ENCODE measurements around the gene DAND5. TPM values are rescaled to one million over a fixed set of nuclear protein-coding genes. Genes with fewer than 3 reads are reported as not detected.

The DAND5 gene
- total and polyA plus RNA-seq, 2 of the 13 experiments (the other 11 are each of a cell fraction or from before 2014, with no cell fraction given) = 0.04 TPM; not detected in 1

DNA sequence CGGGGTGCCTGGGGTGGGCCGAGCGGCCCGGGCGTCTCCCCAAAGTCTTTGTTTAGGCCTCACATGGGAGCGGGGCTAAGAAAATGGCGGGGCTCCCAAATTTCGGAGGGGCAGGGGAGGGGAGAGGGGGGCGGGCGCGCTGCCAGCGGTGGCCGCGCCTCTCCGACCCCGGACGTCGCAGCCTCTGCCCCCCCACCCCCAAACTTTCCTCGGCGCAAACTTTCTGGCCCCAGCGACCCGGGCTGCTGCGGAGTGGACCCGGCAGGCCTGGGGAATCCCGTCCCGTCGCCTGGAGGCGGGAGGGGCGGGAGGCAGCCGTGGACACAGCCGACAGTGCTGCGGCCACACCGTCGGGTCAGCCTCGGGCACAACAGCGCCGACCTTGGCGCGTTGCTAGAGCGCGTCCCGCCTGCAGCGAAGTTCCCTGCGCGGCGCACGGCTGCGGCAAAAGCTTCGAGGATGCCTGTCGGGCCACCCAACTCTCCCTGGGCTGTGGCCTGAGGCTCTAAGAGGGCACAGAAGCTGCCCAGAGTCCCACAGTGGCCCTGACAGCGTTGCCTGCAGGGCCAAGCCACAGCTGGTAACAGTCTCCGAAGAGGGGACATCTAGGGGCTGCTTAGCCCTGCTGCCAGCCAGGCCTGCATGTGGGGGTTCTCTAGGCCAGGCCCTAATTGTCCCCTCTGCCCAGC is 27.2 kb downstream of the DAND5 start (continued):
- TF ChIP-seq ZNF326 (CRISPR knock-in tag; IDR thresholded peaks at IDR 0.05; ENCODE audit: borderline replicate concordance) = no peak
- TF ChIP-seq, protein P1, sequence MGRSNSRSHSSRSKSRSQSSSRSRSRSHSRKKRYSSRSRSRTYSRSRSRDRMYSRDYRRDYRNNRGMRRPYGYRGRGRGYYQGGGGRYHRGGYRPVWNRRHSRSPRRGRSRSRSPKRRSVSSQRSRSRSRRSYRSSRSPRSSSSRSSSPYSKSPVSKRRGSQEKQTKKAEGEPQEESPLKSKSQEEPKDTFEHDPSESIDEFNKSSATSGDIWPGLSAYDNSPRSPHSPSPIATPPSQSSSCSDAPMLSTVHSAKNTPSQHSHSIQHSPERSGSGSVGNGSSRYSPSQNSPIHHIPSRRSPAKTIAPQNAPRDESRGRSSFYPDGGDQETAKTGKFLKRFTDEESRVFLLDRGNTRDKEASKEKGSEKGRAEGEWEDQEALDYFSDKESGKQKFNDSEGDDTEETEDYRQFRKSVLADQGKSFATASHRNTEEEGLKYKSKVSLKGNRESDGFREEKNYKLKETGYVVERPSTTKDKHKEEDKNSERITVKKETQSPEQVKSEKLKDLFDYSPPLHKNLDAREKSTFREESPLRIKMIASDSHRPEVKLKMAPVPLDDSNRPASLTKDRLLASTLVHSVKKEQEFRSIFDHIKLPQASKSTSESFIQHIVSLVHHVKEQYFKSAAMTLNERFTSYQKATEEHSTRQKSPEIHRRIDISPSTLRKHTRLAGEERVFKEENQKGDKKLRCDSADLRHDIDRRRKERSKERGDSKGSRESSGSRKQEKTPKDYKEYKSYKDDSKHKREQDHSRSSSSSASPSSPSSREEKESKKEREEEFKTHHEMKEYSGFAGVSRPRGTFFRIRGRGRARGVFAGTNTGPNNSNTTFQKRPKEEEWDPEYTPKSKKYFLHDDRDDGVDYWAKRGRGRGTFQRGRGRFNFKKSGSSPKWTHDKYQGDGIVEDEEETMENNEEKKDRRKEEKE (IDR thresholded peaks at IDR 0.05) = no peak
- TF ChIP-seq, protein P2, sequence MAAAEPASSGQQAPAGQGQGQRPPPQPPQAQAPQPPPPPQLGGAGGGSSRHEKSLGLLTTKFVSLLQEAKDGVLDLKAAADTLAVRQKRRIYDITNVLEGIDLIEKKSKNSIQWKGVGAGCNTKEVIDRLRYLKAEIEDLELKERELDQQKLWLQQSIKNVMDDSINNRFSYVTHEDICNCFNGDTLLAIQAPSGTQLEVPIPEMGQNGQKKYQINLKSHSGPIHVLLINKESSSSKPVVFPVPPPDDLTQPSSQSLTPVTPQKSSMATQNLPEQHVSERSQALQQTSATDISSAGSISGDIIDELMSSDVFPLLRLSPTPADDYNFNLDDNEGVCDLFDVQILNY (CRISPR knock-in tag; conservative IDR thresholded peaks at IDR 0.05) = no peak
- TF ChIP-seq, protein P3, sequence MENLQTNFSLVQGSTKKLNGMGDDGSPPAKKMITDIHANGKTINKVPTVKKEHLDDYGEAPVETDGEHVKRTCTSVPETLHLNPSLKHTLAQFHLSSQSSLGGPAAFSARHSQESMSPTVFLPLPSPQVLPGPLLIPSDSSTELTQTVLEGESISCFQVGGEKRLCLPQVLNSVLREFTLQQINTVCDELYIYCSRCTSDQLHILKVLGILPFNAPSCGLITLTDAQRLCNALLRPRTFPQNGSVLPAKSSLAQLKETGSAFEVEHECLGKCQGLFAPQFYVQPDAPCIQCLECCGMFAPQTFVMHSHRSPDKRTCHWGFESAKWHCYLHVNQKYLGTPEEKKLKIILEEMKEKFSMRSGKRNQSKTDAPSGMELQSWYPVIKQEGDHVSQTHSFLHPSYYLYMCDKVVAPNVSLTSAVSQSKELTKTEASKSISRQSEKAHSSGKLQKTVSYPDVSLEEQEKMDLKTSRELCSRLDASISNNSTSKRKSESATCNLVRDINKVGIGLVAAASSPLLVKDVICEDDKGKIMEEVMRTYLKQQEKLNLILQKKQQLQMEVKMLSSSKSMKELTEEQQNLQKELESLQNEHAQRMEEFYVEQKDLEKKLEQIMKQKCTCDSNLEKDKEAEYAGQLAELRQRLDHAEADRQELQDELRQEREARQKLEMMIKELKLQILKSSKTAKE (CRISPR knock-in tag; IDR thresholded peaks at IDR 0.05; ENCODE audit: borderline replicate concordance) = no peak
- no peak for TF ChIP-seq PLRG1 (conservative IDR thresholded peaks at IDR 0.05)
- TF ChIP-seq ZNF839 (CRISPR knock-in tag; IDR thresholded peaks at IDR 0.05; ENCODE audit: borderline replicate concordance) = peak; percentile 68; the same call in 1 of the 2 replicates
- TF ChIP-seq JDP2 (CRISPR knock-in tag; IDR thresholded peaks at IDR 0.05; ENCODE audit: borderline replicate concordance) = no peak
- no peak for TF ChIP-seq ZIK1 (CRISPR knock-in tag; IDR thresholded peaks at IDR 0.05; ENCODE audit: borderline replicate concordance, low read depth)
- TF ChIP-seq ERF (CRISPR knock-in tag; IDR thresholded peaks at IDR 0.05) = no peak
- no peak for TF ChIP-seq KLF16 (CRISPR knock-in tag; IDR thresholded peaks at IDR 0.05)
- TF ChIP-seq ZFP36L2 (CRISPR knock-in tag; IDR thresholded peaks at IDR 0.05) = no peak
- TF ChIP-seq PAWR (CRISPR knock-in tag; IDR thresholded peaks at IDR 0.05; ENCODE audit: borderline replicate concordance) = no peak
- TF ChIP-seq SAP130 (CRISPR knock-in tag; IDR thresholded peaks at IDR 0.05; ENCODE audit: low read depth) = peak; percentile 65
- no peak for TF ChIP-seq SMAD3 (CRISPR knock-in tag; IDR thresholded peaks at IDR 0.05)
- TF ChIP-seq MED1 (CRISPR knock-in tag; IDR thresholded peaks at IDR 0.05) = no peak
- no peak for TF ChIP-seq ZNF441 (CRISPR knock-in tag; IDR thresholded peaks at IDR 0.05; ENCODE audit: borderline replicate concordance)
- TF ChIP-seq GABPA (IDR thresholded peaks at IDR 0.05; ENCODE audit: low read depth, low read length) = no peak
- no peak for TF ChIP-seq GABPA (CRISPR knock-in tag; IDR thresholded peaks at IDR 0.05; ENCODE audit: low read depth)
- TF ChIP-seq RARG (CRISPR knock-in tag; IDR thresholded peaks at IDR 0.05; ENCODE audit: low read depth) = no peak
- TF ChIP-seq KDM1A (CRISPR knock-in tag; IDR thresholded peaks at IDR 0.05) = no peak
- no peak for TF ChIP-seq ZNF230 (CRISPR knock-in tag; IDR thresholded peaks at IDR 0.05)
- no peak for TF ChIP-seq KLF12 (CRISPR knock-in tag; IDR thresholded peaks at IDR 0.05; ENCODE audit: borderline replicate concordance)
- TF ChIP-seq ZMYM3 (CRISPR knock-in tag; IDR thresholded peaks at IDR 0.05) = no peak
- no peak for TF ChIP-seq XRCC5 (optimal IDR thresholded peaks at IDR 0.05; ENCODE audit: low read length)
- peak; percentile 15; the same call in 1 of the 2 replicates for TF ChIP-seq ZMAT3 (CRISPR knock-in tag; conservative IDR thresholded peaks at IDR 0.05)

All from HepG2 (cell line).